Activated naive CD8-positive, alpha-beta T cell treated with anti-CD3 and anti-CD28 coated beads, Interleukin-2, amount 50 U/mL, for 24 hours (primary cell): ENCODE data around the gene ZNF343.

Source experiments
- ATAC-seq: fragments of 150-1000 bp; cut with Tn5 transposase; one replicate; pipeline ENCODE4 v1.10.0; 2021
- DNase-seq: peaks from one replicate; pipeline ENCODE4 v3.0.0; 2021
- H3K27ac Mint-ChIP-seq: one replicate; pipeline ENCODE4 v1.8.0; 2021; ENCODE audit warnings: mild to moderate bottlenecking, mixed read lengths
- H3K27me3 Mint-ChIP-seq: one replicate; pipeline ENCODE4 v1.8.0; 2021; ENCODE audit warnings: mixed read lengths
- H3K36me3 Mint-ChIP-seq: one replicate; pipeline ENCODE4 v1.8.0; 2021; ENCODE audit warnings: low read depth, mixed read lengths
- H3K4me1 Mint-ChIP-seq: one replicate; pipeline ENCODE4 v1.8.0; 2021; ENCODE audit warnings: mixed read lengths
- H3K4me3 Mint-ChIP-seq: one replicate; pipeline ENCODE4 v1.8.0; 2021; ENCODE audit warnings: mild to moderate bottlenecking, moderate library complexity, mixed read lengths
- H3K9me3 Mint-ChIP-seq: one replicate; pipeline ENCODE4 v1.8.0; 2021; ENCODE audit warnings: mixed read lengths

The ZNF343 gene

DNA sequence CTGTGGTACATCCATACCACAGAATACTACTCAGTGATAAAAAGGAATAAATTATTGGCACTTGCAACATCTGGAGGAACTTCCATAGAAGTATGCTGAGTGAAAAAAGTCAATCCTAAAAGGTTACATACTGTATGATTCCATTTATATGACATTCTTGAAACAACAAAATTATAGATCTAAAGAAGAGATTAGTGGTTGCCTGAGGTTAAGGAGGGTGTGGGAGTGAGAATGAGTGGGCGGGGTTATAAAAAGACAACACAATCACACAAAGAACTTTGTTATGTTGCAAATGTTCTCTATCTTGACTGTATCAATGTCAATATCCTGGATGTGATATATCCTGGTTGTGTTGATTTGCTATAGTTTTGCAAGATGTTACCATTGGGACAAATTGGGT is 59.3 kb downstream of the ZNF343 start:
- peaks cover 2% of the 10 kb centered on the region for H3K27me3 Mint-ChIP-seq
- H3K4me1 Mint-ChIP-seq, result peaks cover 28% of the 10 kb centered on the region
- no peak for DNase-seq
- peak; percentile 17 for ATAC-seq
- no peak overlapping the region for H3K4me3 Mint-ChIP-seq
- peaks cover 4% of the 10 kb centered on the region for H3K36me3 Mint-ChIP-seq
- H3K9me3 Mint-ChIP-seq, result peaks cover 3% of the 10 kb centered on the region
- H3K27ac Mint-ChIP-seq, result no peak overlapping the region

DNA sequence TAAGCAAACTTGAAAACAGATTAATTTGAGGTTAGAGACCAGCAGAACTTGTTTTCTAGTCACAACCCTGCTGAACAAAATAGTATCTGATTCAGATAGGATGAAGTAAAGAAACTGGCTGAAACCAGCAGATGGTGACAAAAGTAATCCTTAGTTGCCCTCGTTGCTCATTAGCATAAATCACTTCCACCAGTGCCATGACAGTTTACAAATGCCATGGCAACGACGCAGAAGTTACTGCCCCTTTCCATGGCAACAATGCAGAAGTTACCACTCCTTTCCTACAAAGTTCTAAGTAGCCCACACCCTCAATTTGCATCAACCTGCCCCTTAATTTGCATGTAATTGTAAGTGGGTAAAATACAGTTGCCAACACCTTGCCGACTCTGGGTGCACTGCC is 61.9 kb downstream of the ZNF343 start:
- peaks cover 2% of the 10 kb centered on the region for H3K27me3 Mint-ChIP-seq
- H3K4me3 Mint-ChIP-seq, result no peak overlapping the region
- H3K27ac Mint-ChIP-seq, result no peak overlapping the region
- peaks cover 3% of the 10 kb centered on the region for H3K9me3 Mint-ChIP-seq
- peaks cover 2% of the 10 kb centered on the region for H3K36me3 Mint-ChIP-seq
- no peak for ATAC-seq
- DNase-seq, result no peak
- H3K4me1 Mint-ChIP-seq, result peaks cover 20% of the 10 kb centered on the region
